HG02763 (cell line): ENCODE data around the gene ATP5PD.
"Not testable (repeated sequence)": the region's sequence is repeated elsewhere in the genome, so short reads cannot be mapped to it uniquely, and the experiment has no call there.

Experiments used
- ATAC-seq: cut with Tn5 transposase; IDR thresholded peaks from one replicate; pipeline ENCODE4 v1.9.1; 2021; ENCODE audit warnings: mild to moderate bottlenecking, moderate library complexity; ENCODE audit not compliant: unreplicated experiment

Gene ATP5PD

DNA sequence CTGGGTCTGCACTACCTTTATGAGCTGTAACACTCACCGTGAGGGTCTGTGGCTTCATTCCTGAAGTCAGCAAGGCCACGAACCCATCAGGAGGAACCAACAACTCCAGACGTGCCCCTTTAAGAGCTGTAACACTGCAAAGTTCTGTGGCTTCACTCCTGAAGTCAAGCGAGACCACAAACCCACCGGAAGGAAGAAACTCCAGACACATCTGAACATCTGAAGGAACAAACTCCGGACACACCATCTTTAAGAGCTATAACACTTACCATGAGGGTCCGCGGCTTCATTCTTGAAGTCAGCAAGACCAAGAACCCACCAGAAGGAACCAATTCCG, 21.4 kb downstream of the ATP5PD start:
- not testable (repeated sequence) for ATAC-seq

DNA sequence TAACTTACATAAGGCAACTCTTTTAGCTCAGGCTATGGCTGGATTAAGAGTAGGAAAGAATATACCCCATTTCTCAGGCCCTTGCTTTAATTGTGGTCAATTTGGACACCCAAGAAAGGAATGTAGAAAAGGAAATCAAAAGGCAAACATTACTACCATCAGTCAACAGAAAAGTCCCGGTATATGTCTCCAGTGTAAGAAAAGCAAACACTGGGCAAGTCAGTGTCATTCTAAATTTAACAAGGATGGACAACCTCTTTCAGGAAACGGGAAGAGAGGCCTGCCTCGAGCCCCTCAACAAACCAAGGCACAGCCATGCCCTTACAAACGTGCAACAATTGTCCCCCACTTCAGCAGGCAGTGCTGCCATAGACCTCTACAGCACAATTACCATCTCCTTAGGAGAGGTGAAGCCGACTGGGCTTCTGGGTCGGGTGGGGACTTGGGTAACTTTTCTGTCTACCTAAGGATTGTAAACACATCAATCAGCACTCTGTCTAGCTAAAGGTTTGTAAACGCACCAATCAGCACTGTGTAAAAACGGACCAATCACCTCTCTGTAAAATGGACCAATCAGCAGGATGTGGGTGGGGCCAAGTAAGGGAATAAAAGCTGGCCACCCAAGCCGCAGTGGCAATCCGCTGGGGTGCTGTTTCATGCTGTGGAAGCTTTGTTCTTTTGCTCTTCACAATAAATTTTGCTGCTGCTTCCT, 21.9 kb downstream of the ATP5PD start:
- ATAC-seq = no peak

DNA sequence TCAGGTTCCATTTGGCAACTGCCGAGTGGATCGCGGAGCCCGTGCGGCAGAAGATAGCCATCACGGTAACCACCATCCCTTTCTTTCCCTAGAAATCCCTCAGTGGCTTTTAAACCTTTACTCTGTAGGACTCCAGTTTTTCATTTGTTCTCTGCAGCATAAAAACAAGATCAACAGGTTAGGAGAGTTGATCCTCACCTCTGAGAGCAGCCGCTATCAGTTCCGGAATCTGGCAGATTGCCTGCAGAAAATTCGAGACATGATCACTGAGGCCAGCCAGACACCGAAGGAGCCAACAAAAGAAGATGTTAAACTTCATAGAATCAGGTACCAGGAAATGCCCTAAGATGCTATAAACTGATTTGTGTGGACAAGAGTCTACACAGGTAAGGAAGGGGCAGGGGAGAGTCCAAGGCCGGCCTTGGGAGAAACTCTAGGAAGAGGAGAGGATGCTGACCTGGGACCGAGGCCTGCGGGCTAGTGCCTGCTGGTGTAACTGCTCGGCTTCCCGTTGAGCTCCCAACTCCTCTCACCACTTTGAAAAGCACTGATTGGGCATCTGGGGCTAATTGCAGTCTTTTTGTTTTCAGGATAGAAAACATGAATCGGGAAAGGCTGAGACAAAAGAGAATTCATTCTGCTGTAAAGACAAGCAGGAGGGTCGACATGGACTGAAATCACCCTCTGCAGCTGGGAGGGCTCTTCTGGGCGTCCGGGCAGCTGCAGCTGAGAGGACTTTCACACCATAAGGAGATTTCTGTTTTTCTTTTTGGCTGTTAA, 26.2 kb downstream of the ATP5PD start:
- ATAC-seq = no peak

- no peak for ATAC-seq
These were observed 27.1 kb downstream of the ATP5PD start for GRCh38 chr17:75019710-75020109.

DNA sequence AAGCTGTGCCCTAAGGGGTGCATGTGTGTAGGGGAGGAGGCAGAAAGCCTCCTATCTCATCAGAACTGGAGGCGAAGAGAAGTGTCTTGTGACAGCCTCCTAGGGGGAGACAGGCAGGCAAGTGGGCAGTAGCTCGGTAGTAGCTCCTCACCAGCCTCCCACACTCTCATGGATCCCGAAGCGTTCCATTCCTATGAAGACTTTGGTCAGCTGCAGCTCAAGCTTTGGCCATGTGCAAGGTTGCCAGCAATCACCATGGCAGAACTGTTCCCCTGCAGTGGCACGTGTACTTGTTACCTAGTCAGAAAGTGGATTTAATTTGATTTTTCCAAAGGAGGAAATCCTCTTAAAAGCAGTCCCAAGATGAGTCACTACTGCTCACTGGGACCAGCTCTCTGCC, 27.6 kb downstream of the ATP5PD start:
- ATAC-seq = no peak

GRCh38 chr17:75013092-75013559, 33.6 kb downstream of the ATP5PD start:
- ATAC-seq = no peak

- ATAC-seq = peak; percentile 86
These were observed 34.2 kb downstream of the ATP5PD start, which contains the start of gene MRPL58 for GRCh38 chr17:75012346-75013091. Gene MRPL58, plus strand, starts transcription at chr17:75012670. Its CDS starts 17 bp downstream, at chr17:75012687.

DNA sequence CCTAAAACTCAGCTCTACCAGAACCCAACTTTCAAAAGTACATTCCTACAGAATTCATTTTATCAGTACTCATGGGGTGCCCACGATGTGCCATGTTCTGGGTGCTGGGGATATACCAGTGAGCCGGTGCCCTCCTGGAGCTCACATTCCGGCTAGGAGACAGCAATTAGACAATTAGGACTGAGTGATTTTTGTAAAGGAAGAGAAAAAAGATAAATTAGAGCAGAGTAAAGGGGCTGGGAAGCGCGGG, 34.7 kb downstream of the ATP5PD start:
- ATAC-seq = no peak

- ATAC-seq = no peak
These were observed 35.2 kb downstream of the ATP5PD start for GRCh38 chr17:75011401-75012095.

DNA sequence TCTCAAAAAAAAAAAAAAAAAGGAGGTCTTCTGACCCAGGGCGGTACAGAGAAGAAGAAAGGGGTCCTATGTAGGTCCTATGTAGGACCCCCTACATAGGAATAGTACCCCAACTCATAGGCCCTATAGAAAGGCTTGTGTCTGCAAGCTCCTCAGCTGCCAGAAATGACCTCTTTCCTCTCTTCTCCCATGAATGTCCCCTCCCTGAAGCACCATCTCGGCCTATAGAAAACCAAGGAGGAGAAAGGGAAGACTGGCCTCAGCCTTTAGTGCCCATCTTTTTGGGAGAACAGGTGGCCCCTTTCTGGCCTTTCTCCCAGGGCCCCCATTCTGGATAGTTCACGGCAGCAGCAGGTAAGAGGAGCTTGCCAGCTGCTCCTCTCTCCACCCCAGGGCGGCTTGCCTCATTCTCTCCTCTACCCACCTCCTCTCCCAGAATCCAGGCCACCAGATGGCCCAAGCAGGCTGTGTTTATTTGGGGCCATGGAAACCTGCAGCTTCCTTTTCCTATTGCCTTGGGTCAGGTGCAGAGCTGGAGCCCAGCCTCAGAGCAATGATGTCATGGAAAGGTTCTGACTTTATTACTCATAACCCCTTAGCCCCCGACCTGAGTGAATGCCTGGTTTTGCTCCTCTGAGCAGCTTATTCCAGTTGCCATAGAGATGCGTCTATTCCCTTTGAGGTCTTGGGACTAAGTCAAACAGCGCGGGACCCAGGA, 35.9 kb downstream of the ATP5PD start:
- no peak for ATAC-seq

DNA sequence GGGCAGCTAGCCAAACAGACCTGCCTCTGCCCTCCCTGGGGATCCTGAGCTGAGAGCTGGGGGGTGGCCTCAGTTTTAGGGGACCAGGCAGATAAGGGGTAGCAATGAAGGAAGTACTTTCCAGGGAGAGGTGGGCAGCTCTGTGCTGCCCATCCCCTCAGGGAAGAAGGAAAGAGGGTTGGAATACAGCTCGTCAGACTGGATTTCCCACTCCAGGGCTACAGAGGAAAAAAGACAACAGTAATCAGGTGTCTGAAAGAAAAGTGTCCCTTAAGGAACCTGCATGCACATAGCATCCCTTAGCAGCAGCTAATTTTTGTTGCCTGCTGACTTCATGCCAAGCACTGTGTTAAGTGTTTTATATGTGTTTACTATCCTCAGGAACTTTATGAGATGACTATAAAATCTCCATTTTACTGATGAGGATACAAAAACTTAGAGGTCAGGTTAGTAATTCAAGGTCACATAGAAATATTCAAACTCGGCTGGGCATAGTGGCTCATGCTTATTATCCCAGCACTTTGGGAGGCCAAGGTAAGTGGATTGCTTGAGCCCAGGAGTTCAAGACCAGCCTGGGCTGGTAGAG, 37.5 kb downstream of the ATP5PD start:
- no peak for ATAC-seq

GRCh38 chr17:75008373-75008772, 38.4 kb downstream of the ATP5PD start:
- ATAC-seq = no peak

- no peak for ATAC-seq
These were observed 40.1 kb downstream of the ATP5PD start for GRCh38 chr17:75006653-75007052.

DNA sequence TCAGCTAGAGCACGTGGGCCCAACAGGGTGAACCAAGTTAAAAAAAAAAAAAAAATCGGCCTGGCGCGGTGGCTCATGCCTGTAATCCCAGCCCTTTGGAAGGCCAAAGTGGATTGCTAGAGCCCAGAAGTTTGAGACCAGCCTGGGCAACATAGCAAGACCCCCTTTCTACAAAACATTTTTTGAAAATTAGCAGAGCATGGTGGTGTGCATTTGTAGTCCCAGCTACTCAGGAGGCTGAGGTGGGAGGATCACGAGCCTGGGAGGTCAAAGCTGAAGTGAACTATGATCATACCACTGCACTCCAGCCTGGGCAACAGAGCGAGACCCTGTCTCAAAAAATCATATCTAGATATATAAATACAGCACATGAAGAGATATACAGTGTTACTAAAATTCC, 40.7 kb downstream of the ATP5PD start:
- ATAC-seq = not testable (repeated sequence)

DNA sequence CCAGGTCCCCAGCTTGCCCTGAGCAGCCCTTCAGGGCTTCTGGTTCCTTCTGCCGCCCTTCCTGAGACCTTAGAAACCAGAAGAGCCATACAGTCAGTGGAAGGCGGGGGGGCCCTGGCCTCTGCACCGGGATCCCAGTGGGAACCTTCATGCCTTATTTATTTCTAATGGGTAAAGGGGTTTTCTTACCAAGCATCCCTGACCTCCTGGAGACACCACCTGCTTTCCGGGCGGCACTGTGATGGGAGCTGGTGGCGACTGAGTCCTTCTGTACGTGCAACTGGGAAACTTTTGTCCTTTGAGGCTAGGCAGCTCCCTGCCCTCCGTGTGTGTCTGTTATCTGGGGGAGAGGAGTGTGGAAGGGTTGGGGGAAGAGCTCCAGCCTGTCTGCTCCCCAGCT, 41.5 kb downstream of the ATP5PD start:
- ATAC-seq = no peak

DNA sequence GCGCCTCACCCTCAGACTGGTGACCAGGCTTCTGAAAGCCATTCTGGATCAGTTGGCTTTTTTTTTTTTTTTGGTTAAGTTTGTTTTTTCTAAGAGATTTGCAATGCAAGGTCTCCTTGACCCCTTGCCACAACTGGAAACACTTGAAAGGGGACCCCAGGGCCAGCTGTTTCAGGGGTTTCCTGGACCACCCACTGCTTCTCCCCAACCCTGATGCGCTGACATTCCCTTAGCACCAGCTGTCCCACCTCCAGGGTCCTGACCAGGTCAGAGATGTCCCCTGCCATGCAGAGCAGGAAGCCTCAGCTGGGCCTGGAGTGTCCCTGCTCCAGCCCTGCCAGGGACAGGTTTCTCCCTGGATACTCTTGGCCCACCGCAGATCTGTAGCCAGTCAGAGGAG, 42.4 kb downstream of the ATP5PD start:
- ATAC-seq = no peak

- ATAC-seq = no peak
These were observed 42.8 kb downstream of the ATP5PD start for GRCh38 chr17:75003957-75004355.

- no peak for ATAC-seq
These were observed 43.5 kb downstream of the ATP5PD start for GRCh38 chr17:75003070-75003956.
